Endodermal cell (in vitro differentiated cells): ENCODE data around the gene SLC2A2. TPM values are rescaled to one million over a fixed set of nuclear protein-coding genes. Genes with fewer than 3 reads are reported as not detected.

Experiments
- DNase-seq: peaks from one replicate; pipeline ENCODE4 v3.0.0-alpha.2; 2017
- H3K27ac ChIP-seq: 2 replicates; pipeline ENCODE4 v1.5.1; 2013; ENCODE audit warnings: mild to moderate bottlenecking, low read depth, low read length, moderate library complexity
- H3K27me3 ChIP-seq: 2 replicates; pipeline ENCODE4 v1.6.1; 2013; ENCODE audit warnings: mild to moderate bottlenecking, low read length, moderate library complexity; ENCODE audit not compliant: insufficient read depth, control insufficient read depth, poor library complexity, severe bottlenecking
- H3K36me3 ChIP-seq: 2 replicates; pipeline ENCODE4 v1.7.0; 2013; ENCODE audit warnings: mild to moderate bottlenecking, low read length, moderate library complexity; ENCODE audit not compliant: control insufficient read depth, insufficient read depth
- H3K4me1 ChIP-seq: one replicate; pipeline ENCODE4 v1.7.0; 2013; ENCODE audit warnings: low read length; ENCODE audit not compliant: control insufficient read depth, insufficient read depth
- H3K4me3 ChIP-seq: 2 replicates; pipeline ENCODE4 v1.5.1; 2013; ENCODE audit warnings: mild to moderate bottlenecking, low read length, moderate library complexity
- H3K9ac ChIP-seq: 2 replicates; pipeline ENCODE4 v1.6.1; 2013; ENCODE audit warnings: mild to moderate bottlenecking, low read length, moderate library complexity; ENCODE audit not compliant: poor library complexity, severe bottlenecking; ENCODE audit errors: extremely low read depth
- H3K9me3 ChIP-seq: 2 replicates; pipeline ENCODE4 v1.6.1; 2013; ENCODE audit warnings: mild to moderate bottlenecking, low read length, moderate library complexity; ENCODE audit not compliant: control insufficient read depth
- H3K27ac Mint-ChIP-seq: 2 replicates; pipeline ENCODE4 v1.8.0; 2020; ENCODE audit warnings: mixed read lengths
- H3K27me3 Mint-ChIP-seq: 2 replicates; pipeline ENCODE4 v1.8.0; 2021; ENCODE audit warnings: mild to moderate bottlenecking, mixed read lengths; ENCODE audit not compliant: insufficient read depth
- H3K36me3 Mint-ChIP-seq: 2 replicates; pipeline ENCODE4 v1.8.0; 2020; ENCODE audit warnings: low read depth, mixed read lengths
- H3K4me1 Mint-ChIP-seq: 2 replicates; pipeline ENCODE4 v1.8.0; 2020; ENCODE audit warnings: mixed read lengths
- H3K4me3 Mint-ChIP-seq: 2 replicates; pipeline ENCODE4 v1.8.0; 2020; ENCODE audit warnings: mild to moderate bottlenecking, moderate library complexity, mixed read lengths
- H3K9me3 Mint-ChIP-seq: 2 replicates; pipeline ENCODE4 v1.8.0; 2020; ENCODE audit warnings: mild to moderate bottlenecking, mixed read lengths
- WGBS, 2 experiments: methylation state at CpG; one replicate each; pipeline versions ENCODE4 v1.1.5 to v1.1.7; 2013; ENCODE audit warnings: missing lambda C conversion rate in 2 of 2, mixed read lengths in 1 of 2; ENCODE audit not compliant: insufficient coverage in 1 of 2, insufficient read length in 1 of 2; 5-methylcytosine and 5-hydroxymethylcytosine counted together
- total RNA-seq, 2 donors: library from RNA; stranded (reverse); fragmentation: NEBNext Ultra II Directional in 1 of 2; extraction: Animal tissue kit (Norgen Biotek cat#: 25700) in 1 of 2; gene quantifications; 2 replicates in 1 of 2; 3 replicates in 1 of 2; pipeline ENCODE4 v1.2.1, GENCODE V29; 2021
- TF ChIP-seq, protein P1 (sequence below): fragments of 200-600 bp; sonication (generic); conservative IDR thresholded peaks from 2 replicates; pipeline ENCODE4 v1.5.0; 2021; ENCODE audit warnings: antibody characterized with exemption, mild to moderate bottlenecking

SLC2A2 gene
- total RNA-seq, 2 donors from 2014 or later, result 0.24 to 0.51 TPM

DNA sequence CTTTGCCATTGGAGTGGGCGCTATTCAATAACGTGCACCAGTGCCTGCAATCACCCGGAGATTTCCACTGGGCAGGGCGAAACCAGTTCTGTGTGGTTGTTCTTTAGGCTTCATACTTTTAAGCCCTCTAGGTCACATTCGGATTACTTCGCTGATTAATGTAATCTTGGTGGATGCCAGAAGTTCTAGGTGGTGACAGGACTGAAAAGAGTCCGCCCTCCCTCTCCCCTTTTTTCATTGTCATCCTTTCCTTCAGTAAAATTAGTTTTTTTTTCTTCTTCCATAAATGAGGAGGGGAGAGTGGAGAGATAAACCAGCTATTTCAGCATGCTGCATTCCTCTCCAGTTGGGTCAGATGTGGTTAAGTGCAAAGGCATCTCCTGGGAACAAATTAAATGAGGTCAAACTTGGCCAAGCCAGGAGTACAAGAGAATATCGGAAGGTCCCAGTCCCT is 2.3 kb upstream of the SLC2A2 start:
- Mint-ChIP-seq H3K4me3 (no peak overlapping the region), H3K27me3 (peaks cover 32% of the 10 kb centered on the region), H3K9me3 (no peaks in the 10 kb centered on the region), H3K4me1 (peaks cover 26% of the 10 kb centered on the region), H3K27ac (no peak overlapping the region), H3K36me3 (no peaks in the 10 kb centered on the region)
- no peak overlapping the region for H3K27ac ChIP-seq
- TF ChIP-seq, protein P1, sequence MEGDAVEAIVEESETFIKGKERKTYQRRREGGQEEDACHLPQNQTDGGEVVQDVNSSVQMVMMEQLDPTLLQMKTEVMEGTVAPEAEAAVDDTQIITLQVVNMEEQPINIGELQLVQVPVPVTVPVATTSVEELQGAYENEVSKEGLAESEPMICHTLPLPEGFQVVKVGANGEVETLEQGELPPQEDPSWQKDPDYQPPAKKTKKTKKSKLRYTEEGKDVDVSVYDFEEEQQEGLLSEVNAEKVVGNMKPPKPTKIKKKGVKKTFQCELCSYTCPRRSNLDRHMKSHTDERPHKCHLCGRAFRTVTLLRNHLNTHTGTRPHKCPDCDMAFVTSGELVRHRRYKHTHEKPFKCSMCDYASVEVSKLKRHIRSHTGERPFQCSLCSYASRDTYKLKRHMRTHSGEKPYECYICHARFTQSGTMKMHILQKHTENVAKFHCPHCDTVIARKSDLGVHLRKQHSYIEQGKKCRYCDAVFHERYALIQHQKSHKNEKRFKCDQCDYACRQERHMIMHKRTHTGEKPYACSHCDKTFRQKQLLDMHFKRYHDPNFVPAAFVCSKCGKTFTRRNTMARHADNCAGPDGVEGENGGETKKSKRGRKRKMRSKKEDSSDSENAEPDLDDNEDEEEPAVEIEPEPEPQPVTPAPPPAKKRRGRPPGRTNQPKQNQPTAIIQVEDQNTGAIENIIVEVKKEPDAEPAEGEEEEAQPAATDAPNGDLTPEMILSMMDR, result no peak
- H3K4me3 ChIP-seq, result no peak overlapping the region
- no peak overlapping the region for H3K9ac ChIP-seq
- peaks cover 21% of the 10 kb centered on the region for H3K4me1 ChIP-seq
- H3K27me3 ChIP-seq, result no peaks in the 10 kb centered on the region
- DNase-seq, result no peak
- no peaks in the 10 kb centered on the region for H3K36me3 ChIP-seq
- 88 to 93% methylated on average over 7 of the region's 8 CpGs for WGBS, 2 experiments
- no peaks in the 10 kb centered on the region for H3K9me3 ChIP-seq

DNA sequence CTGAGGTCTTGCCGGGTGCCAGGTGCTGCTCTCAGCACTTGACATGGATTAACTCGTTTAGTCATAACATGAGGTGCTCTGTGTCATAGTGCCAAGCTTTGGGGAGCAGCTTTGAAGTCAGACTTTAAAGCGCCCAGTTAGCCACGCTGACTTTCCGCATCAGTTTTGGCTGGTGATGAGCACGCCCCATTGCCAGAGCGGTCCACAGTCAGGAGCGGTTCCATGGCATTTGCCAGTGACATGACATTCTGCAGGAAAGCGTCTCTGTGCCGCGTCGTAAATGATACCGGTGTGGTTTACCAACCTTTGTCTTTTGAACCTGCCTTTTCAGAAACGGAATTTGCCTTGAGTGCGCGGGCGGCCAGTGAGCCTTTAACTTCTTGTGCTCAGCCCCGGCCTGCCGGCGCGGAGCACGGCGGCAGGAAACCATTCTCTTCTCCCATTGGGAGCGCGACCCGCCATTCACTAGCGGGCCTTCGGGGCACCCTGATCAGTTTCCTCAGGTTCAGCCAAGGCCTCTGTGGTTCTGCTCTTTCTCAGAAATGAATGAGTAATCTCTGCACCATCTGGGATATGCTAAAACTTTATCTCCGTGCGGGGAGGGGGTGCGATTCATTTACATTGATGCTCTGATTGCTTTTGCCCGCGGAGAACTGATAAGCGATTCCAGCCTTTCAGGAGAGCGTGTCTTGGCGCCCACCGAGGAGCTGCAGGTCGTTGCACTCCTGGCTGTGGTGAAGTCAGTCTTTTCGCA is 1.7 kb upstream of the SLC2A2 start:
- Histone ChIP-seq H3K36me3 (no peaks in the 10 kb centered on the region), H3K27ac (no peak overlapping the region), H3K9me3 (no peaks in the 10 kb centered on the region), H3K27me3 (no peaks in the 10 kb centered on the region), H3K4me1 (peaks cover 21% of the 10 kb centered on the region), H3K9ac (no peak overlapping the region), H3K4me3 (no peak overlapping the region)
- H3K9me3 Mint-ChIP-seq, result no peaks in the 10 kb centered on the region
- H3K36me3 Mint-ChIP-seq, result no peaks in the 10 kb centered on the region
- H3K4me1 Mint-ChIP-seq, result peaks cover 26% of the 10 kb centered on the region
- 77 to 85% methylated on average over 27 to 39 of the region's 39 CpGs for WGBS, 2 experiments
- peak; percentile 93 for DNase-seq
- H3K4me3 Mint-ChIP-seq, result no peak overlapping the region
- peaks cover 33% of the 10 kb centered on the region for H3K27me3 Mint-ChIP-seq
- no peak overlapping the region for H3K27ac Mint-ChIP-seq
- TF ChIP-seq, protein P1, result no peak

DNA sequence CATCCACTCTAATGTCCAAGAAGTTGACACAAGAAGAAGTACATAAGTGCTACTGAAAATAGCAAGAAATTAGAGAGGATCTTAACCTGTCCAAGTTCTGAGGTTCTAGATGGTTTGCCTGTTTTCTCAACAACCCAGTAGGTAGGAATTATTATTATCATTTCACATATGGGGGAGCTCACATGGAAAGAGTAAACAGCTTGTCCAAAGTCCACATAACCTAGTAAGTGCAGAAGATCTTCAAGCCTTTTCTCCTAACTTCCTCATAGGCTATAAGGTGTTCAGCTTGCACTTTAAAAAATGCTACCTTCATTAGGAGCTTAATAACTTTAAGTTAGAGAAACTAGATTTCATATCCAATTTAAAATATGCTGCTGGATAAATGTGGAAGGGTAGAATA is 3.0 kb downstream of the SLC2A2 start:
- Mint-ChIP-seq H3K4me3 (no peak overlapping the region), H3K4me1 (peaks cover 26% of the 10 kb centered on the region), H3K27ac (no peak overlapping the region), H3K9me3 (no peaks in the 10 kb centered on the region), H3K27me3 (peaks cover 33% of the 10 kb centered on the region), H3K36me3 (no peaks in the 10 kb centered on the region)
- no peaks in the 10 kb centered on the region for H3K9me3 ChIP-seq
- H3K9ac ChIP-seq, result no peak overlapping the region
- no peak overlapping the region for H3K4me3 ChIP-seq
- TF ChIP-seq, protein P1, result no peak
- H3K36me3 ChIP-seq, result no peaks in the 10 kb centered on the region
- H3K27ac ChIP-seq, result no peak overlapping the region
- DNase-seq, result no peak
- H3K4me1 ChIP-seq, result peaks cover 18% of the 10 kb centered on the region
- H3K27me3 ChIP-seq, result no peaks in the 10 kb centered on the region
